Measurements from ENCODE around the gene GTPBP10.

GTPBP10 gene, protein sequence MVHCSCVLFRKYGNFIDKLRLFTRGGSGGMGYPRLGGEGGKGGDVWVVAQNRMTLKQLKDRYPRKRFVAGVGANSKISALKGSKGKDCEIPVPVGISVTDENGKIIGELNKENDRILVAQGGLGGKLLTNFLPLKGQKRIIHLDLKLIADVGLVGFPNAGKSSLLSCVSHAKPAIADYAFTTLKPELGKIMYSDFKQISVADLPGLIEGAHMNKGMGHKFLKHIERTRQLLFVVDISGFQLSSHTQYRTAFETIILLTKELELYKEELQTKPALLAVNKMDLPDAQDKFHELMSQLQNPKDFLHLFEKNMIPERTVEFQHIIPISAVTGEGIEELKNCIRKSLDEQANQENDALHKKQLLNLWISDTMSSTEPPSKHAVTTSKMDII

DNA sequence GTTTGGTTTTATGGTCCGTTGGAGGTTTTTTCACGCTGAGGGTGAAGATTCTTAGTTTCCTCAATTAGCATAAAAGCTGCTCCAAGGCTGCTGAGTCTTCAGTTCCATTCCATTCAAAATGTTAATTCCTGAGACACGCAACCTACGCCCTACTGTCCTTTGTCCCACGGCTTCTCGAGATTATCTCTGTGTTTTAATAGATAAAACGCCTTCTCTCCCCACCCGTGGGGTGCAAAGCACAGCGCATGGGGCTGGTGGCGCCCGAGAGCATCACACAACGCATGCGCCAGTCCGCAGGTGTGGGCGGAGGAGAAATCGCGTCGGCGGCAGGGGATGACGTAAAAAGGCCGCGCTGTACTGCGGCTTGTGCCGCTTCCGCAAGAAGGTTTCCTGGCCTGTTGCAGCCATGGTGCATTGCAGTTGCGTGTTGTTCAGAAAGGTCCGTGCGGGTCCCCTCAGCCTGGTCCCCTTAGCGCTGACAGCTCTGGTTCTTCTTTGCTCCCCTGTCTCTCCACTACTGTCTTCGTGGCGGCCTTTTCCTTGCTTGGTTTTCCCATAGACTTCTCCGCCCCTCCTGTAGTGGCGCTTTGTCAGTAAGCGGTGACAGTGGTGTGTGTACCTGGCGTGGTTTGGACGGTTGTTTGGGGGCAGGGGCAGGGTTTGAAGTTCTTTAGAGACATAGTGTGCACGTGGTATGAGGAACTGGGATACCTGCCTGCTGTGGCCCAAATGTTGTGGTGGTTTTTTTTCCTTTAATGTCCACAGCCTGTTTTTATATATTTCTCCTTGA is at the start of gene GTPBP10:
Gene GTPBP10, plus strand, starts transcription at position 381 of the 790 bp plus-strand sequence. Its CDS starts 26 bp downstream, at position 407.
- no peaks in the 10 kb centered on the region for H3K27me3 ChIP-seq (ENCODE audit: control insufficient read depth in 5 of 5, insufficient read depth in 4 of 5, low read length in 5 of 5)
- H3K36me3 ChIP-seq (ENCODE audit: control insufficient read depth in 5 of 5, insufficient read depth in 5 of 5, low read length in 5 of 5): no peaks in the 10 kb centered on the region
- peak within 1 kb of the TSS; percentile 93 to 100 (median 98) for H3K9ac ChIP-seq (ENCODE audit: low read length in 5 of 5)
- no peaks in the 10 kb centered on the region for H3K9me3 ChIP-seq (ENCODE audit: control insufficient read depth in 5 of 5, low read length in 5 of 5)
- peak within 1 kb of the TSS; percentile 96 for H3K27ac ChIP-seq (ENCODE audit: low read depth, low read length)
- peaks cover 0 to 20% (median 20%) of the 10 kb centered on the region in 5 donors for H3K4me1 ChIP-seq (ENCODE audit: control insufficient read depth in 5 of 5, insufficient read depth in 5 of 5, low read length in 5 of 5)
- H3K4me3 ChIP-seq (ENCODE audit: low read depth in 1 of 5, low read length in 5 of 5): peak within 1 kb of the TSS; percentile 83 to 100 (median 98)

DNA sequence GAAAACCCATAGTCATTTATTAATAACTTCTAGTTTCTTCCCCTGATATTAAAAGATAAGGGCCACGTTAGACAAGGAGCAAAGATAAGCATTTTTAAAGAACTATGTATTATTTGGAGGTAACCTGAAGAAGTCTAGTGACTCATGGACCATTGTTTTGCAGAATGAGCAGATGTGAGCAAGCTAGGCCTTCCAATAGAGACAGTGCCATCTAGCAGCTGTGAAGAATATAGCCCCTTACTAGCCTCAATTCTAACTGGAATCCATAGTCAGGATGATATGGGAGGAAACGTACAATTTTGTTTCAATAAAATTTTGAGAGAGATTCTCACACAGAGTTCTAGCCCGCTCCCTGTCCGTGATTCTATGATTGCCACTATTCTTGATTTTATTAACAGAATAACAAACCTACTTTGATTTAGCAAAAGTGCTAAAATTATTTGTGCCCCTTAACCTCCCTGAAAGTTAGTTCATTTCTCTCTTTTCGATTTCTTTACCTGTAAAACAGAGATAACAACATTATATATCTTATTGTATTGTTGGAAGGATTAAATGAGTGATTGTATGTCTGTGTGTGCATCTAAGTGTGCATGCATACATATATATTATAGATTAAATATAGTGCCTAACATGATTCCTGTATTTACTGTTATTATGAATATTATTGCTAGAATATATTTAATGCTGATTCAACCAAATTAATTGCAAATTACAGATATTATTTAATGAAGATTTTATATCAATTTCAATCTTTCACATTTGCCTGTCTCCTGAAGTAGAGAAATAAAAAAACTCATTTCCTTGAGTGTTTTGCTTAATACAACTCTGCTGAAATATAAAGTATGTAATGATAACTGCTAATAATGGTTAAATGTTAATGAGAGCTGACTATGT is 48.1 kb upstream of the GTPBP10 start:
- no peak overlapping the region for H3K27ac ChIP-seq (ENCODE audit: low read depth, low read length)
- H3K9me3 ChIP-seq (ENCODE audit: control insufficient read depth in 5 of 5, low read length in 5 of 5): no peaks in the 10 kb centered on the region
- H3K36me3 ChIP-seq (ENCODE audit: control insufficient read depth in 5 of 5, insufficient read depth in 5 of 5, low read length in 5 of 5): peaks cover 0 to 8% (median 0%) of the 10 kb centered on the region in 5 donors

DNA sequence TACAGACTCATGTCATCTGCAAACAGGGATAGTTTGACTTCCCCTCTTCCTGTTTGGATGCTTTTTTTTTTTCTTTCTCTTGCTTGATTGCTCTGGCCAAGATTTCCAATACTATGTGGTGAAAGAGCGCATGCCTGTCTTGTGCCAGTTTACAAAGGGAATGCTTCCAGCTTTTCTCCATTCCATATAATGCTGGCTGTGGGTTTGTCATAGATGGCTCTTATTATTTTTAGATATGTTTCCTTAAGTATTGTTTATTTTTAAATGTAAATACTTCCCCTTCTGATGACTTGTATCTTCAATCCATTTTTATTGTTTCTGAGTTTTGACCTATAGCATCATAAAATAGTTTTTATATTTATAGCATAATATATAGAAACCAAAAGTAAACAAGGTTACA is 43.3 kb upstream of the GTPBP10 start:
- H3K36me3 ChIP-seq (ENCODE audit: control insufficient read depth in 5 of 5, insufficient read depth in 5 of 5, low read length in 5 of 5): peaks cover 0 to 21% (median 8%) of the 10 kb centered on the region in 5 donors
- H3K9me3 ChIP-seq (ENCODE audit: control insufficient read depth in 5 of 5, low read length in 5 of 5): no peaks in the 10 kb centered on the region
- no peaks in the 10 kb centered on the region for H3K27me3 ChIP-seq (ENCODE audit: control insufficient read depth in 5 of 5, insufficient read depth in 4 of 5, low read length in 5 of 5)
- H3K4me1 ChIP-seq (ENCODE audit: control insufficient read depth in 5 of 5, insufficient read depth in 5 of 5, low read length in 5 of 5): no peaks in the 10 kb centered on the region
- no peak overlapping the region for H3K27ac ChIP-seq (ENCODE audit: low read depth, low read length)
- H3K9ac ChIP-seq (ENCODE audit: low read length in 5 of 5): no peak overlapping the region
- H3K4me3 ChIP-seq (ENCODE audit: low read depth in 1 of 5, low read length in 5 of 5): no peak overlapping the region

More for the DNA sequence above, 48.1 kb upstream of the GTPBP10 start:
- Histone ChIP-seq H3K27me3 (ENCODE audit: control insufficient read depth in 5 of 5, insufficient read depth in 4 of 5, low read length in 5 of 5) (no peaks in the 10 kb centered on the region), H3K9ac (ENCODE audit: low read length in 5 of 5) (no peak overlapping the region), H3K4me3 (ENCODE audit: low read depth in 1 of 5, low read length in 5 of 5) (no peak overlapping the region), H3K4me1 (ENCODE audit: control insufficient read depth in 5 of 5, insufficient read depth in 5 of 5, low read length in 5 of 5) (no peaks in the 10 kb centered on the region)

DNA sequence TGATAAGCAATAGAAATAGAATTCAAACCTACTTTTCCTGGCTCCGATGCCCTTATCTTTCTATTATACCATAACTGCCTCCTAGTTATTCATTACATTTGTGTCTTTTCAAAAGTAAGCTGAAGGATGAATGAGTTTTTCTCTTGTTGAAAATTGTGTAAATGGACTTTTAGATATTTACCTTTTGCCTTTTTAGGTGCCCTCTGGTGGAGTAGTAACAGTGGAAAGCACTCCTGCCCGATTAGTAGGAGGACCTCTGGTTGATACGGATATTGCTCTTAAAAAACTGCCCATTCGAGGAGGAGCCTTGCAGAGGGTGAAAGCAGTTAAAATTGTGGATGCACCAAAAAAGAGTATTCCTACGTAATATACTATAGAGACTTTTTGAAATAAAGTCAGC is 36.6 kb upstream of the GTPBP10 start:
- Histone ChIP-seq H3K36me3 (ENCODE audit: control insufficient read depth in 5 of 5, insufficient read depth in 5 of 5, low read length in 5 of 5) (peaks cover 5 to 38% (median 15%) of the 10 kb centered on the region in 5 donors), H3K9ac (ENCODE audit: low read length in 5 of 5) (no peak overlapping the region), H3K9me3 (ENCODE audit: control insufficient read depth in 5 of 5, low read length in 5 of 5) (no peaks in the 10 kb centered on the region), H3K4me1 (ENCODE audit: control insufficient read depth in 5 of 5, insufficient read depth in 5 of 5, low read length in 5 of 5) (no peaks in the 10 kb centered on the region), H3K4me3 (ENCODE audit: low read depth in 1 of 5, low read length in 5 of 5) (no peak overlapping the region), H3K27me3 (ENCODE audit: control insufficient read depth in 5 of 5, insufficient read depth in 4 of 5, low read length in 5 of 5) (no peaks in the 10 kb centered on the region), H3K27ac (ENCODE audit: low read depth, low read length) (no peak overlapping the region)

DNA sequence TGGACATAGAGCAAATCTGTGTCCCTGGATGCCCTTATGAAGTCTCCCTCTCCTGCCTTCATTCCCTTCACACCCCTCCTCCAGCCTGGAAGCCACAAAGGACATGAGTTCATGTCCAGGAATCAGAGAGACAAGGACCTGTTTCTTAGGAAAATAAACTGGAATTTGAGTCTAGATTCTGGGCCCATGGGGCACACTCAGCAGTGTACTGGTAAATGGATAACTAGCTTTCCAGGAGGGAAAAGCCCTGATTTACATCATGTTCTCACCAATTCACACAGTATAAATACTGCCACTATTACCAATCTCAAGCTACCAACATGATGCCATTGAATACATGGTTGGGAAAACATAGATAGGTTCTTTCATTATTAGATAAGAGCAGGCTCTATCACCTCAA is 35.3 kb upstream of the GTPBP10 start:
- Histone ChIP-seq H3K36me3 (ENCODE audit: control insufficient read depth in 5 of 5, insufficient read depth in 5 of 5, low read length in 5 of 5) (peaks cover 5 to 38% (median 15%) of the 10 kb centered on the region in 5 donors), H3K27me3 (ENCODE audit: control insufficient read depth in 5 of 5, insufficient read depth in 4 of 5, low read length in 5 of 5) (no peaks in the 10 kb centered on the region), H3K4me3 (ENCODE audit: low read depth in 1 of 5, low read length in 5 of 5) (no peak overlapping the region), H3K27ac (ENCODE audit: low read depth, low read length) (no peak overlapping the region), H3K4me1 (ENCODE audit: control insufficient read depth in 5 of 5, insufficient read depth in 5 of 5, low read length in 5 of 5) (no peaks in the 10 kb centered on the region), H3K9me3 (ENCODE audit: control insufficient read depth in 5 of 5, low read length in 5 of 5) (no peaks in the 10 kb centered on the region), H3K9ac (ENCODE audit: low read length in 5 of 5) (peak overlapping the region in 1 of 5 donors; percentile 13)

DNA sequence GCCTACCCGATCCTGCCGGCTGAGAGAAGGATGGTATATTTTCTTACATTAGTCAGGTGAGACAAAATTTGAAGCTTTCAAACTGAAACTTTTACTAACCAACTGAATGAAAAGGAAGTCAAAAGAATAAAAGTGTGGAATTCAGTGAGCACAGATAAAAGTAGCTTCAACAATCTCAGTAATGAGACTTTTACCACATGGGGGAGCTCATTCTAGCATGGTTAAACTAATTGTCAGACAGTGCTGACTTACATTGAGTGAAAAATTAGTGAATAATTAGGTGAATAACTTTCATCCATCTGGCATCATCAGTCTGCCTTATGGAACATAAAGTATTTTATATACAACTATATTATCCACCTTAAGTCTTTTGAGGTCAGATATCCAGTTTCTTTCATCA is 33.8 kb upstream of the GTPBP10 start:
- Histone ChIP-seq H3K9ac (ENCODE audit: low read length in 5 of 5) (no peak overlapping the region), H3K4me1 (ENCODE audit: control insufficient read depth in 5 of 5, insufficient read depth in 5 of 5, low read length in 5 of 5) (no peaks in the 10 kb centered on the region), H3K27ac (ENCODE audit: low read depth, low read length) (no peak overlapping the region), H3K9me3 (ENCODE audit: control insufficient read depth in 5 of 5, low read length in 5 of 5) (no peaks in the 10 kb centered on the region), H3K27me3 (ENCODE audit: control insufficient read depth in 5 of 5, insufficient read depth in 4 of 5, low read length in 5 of 5) (no peaks in the 10 kb centered on the region), H3K36me3 (ENCODE audit: control insufficient read depth in 5 of 5, insufficient read depth in 5 of 5, low read length in 5 of 5) (peaks cover 5 to 30% (median 11%) of the 10 kb centered on the region in 5 donors), H3K4me3 (ENCODE audit: low read depth in 1 of 5, low read length in 5 of 5) (no peak overlapping the region)

DNA sequence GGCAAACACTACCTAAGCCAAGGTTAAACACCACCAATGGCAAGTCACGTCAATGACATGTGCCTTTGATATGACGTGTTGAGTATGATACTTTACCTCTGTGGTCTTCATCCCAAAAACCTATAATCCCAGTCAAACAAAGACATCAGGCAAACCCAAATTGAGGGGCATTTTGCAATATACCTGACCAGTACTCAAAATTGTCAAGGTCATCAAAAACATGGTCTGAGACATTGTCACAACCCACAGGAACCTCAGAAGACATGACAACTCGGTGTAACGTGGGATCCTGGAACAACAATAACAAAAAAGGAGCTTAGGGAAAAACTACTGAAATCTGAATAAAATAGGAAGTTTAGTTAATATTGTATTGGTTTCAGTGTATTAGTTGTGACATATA is 32.6 kb upstream of the GTPBP10 start:
- Histone ChIP-seq H3K27ac (ENCODE audit: low read depth, low read length) (no peak overlapping the region), H3K9me3 (ENCODE audit: control insufficient read depth in 5 of 5, low read length in 5 of 5) (no peaks in the 10 kb centered on the region), H3K9ac (ENCODE audit: low read length in 5 of 5) (no peak overlapping the region), H3K4me3 (ENCODE audit: low read depth in 1 of 5, low read length in 5 of 5) (no peak overlapping the region), H3K36me3 (ENCODE audit: control insufficient read depth in 5 of 5, insufficient read depth in 5 of 5, low read length in 5 of 5) (peaks cover 5 to 20% (median 7%) of the 10 kb centered on the region in 5 donors), H3K27me3 (ENCODE audit: control insufficient read depth in 5 of 5, insufficient read depth in 4 of 5, low read length in 5 of 5) (no peaks in the 10 kb centered on the region), H3K4me1 (ENCODE audit: control insufficient read depth in 5 of 5, insufficient read depth in 5 of 5, low read length in 5 of 5) (no peaks in the 10 kb centered on the region)

DNA sequence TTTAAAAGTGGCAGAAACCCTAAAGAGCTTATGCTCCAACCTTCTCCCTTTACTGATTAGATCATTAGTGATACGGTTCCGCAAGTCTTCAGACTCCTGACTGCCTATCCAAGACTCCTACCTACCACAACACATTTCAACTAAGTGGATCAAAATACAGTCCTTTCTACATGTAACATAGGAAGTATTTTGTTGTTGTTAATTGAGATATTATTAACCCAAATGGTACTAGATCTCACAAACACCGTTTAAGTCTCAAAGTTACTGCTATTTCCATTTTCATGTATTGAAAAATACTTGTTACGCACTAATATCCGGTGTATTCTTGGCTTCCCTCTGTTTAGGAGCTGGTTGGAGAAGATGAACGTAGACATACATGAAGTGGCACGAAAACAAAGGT is 26.5 kb upstream of the GTPBP10 start:
- H3K36me3 ChIP-seq (ENCODE audit: control insufficient read depth in 5 of 5, insufficient read depth in 5 of 5, low read length in 5 of 5): no peaks in the 10 kb centered on the region
- H3K27ac ChIP-seq (ENCODE audit: low read depth, low read length): no peak overlapping the region
- H3K27me3 ChIP-seq (ENCODE audit: control insufficient read depth in 5 of 5, insufficient read depth in 4 of 5, low read length in 5 of 5): peaks cover 24 to 29% (median 26%) of the 10 kb centered on the region in 5 donors
- H3K4me3 ChIP-seq (ENCODE audit: low read depth in 1 of 5, low read length in 5 of 5): no peak overlapping the region
- no peak overlapping the region for H3K9ac ChIP-seq (ENCODE audit: low read length in 5 of 5)
- H3K4me1 ChIP-seq (ENCODE audit: control insufficient read depth in 5 of 5, insufficient read depth in 5 of 5, low read length in 5 of 5): peaks cover 0 to 12% (median 10%) of the 10 kb centered on the region in 5 donors
- H3K9me3 ChIP-seq (ENCODE audit: control insufficient read depth in 5 of 5, low read length in 5 of 5): no peaks in the 10 kb centered on the region

DNA sequence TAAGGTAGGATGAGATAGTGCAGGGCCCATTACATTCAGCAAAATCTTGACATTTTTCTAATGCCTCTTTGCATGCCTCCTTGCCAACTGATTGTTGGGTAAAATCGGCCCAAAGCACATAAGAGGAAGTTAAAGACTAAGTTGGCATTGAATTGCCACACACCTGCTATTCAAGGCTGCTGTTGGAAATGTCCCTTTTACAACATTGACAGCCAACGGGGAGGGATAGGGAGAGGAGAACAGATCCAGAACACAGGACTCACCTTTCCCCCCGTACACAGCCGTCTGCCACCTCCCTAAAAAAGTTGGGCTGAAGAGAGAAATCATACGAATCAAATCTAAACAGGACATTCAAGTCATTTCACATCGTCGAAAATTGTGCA is 26.1 kb upstream of the GTPBP10 start:
- Histone ChIP-seq H3K4me3 (ENCODE audit: low read depth in 1 of 5, low read length in 5 of 5) (peak overlapping the region in 1 of 5 donors; percentile 39), H3K27me3 (ENCODE audit: control insufficient read depth in 5 of 5, insufficient read depth in 4 of 5, low read length in 5 of 5) (peaks cover 24 to 29% (median 26%) of the 10 kb centered on the region in 5 donors)

More for the DNA sequence above, 26.1 kb upstream of the GTPBP10 start:
- Histone ChIP-seq H3K9ac (ENCODE audit: low read length in 5 of 5) (no peak overlapping the region), H3K4me1 (ENCODE audit: control insufficient read depth in 5 of 5, insufficient read depth in 5 of 5, low read length in 5 of 5) (peaks cover 0 to 12% (median 10%) of the 10 kb centered on the region in 5 donors), H3K36me3 (ENCODE audit: control insufficient read depth in 5 of 5, insufficient read depth in 5 of 5, low read length in 5 of 5) (no peaks in the 10 kb centered on the region), H3K27ac (ENCODE audit: low read depth, low read length) (no peak overlapping the region), H3K9me3 (ENCODE audit: control insufficient read depth in 5 of 5, low read length in 5 of 5) (no peaks in the 10 kb centered on the region)

All from subcutaneous abdominal adipose tissue (tissue), 5 donors.